Astrocyte (in vitro differentiated cells and primary cell): ENCODE data around the gene TCEA2.

Experiments used
- EZH2 ChIP-seq: IDR thresholded peaks from 2 replicates; pipeline ENCODE4 v1.6.1; 2012; ENCODE audit warnings: mild to moderate bottlenecking, low read length, inconsistent platforms; ENCODE audit not compliant: insufficient read depth
- TF ChIP-seq, protein P1 (sequence below): IDR thresholded peaks from 2 replicates; pipeline ENCODE4 v1.5.1; 2011; ENCODE audit warnings: low read depth, mild to moderate bottlenecking, inconsistent platforms, low read length, moderate library complexity; ENCODE audit not compliant: insufficient read depth

DNA sequence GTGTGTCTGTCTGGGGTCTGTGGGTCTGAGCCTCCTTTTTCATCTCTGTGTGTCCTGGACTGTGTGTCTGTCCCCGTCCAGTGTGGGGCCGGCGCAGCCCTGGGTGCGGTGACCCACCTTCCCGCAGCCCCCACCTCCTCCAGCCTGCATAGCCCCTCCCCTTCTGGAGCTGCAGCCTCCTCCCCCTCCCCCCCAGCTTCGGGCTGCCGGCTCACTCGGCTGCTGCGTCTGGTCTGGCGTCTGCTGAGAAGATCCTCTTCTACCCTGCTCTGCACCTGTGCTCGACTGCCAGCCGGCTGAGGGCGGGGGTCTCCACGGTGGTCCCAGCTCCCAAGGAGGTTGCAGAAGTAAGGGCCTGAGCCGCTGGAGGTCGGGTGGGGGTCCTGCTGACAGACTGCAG is 28.8 kb downstream of the TCEA2 start:
- TF ChIP-seq, protein P1, sequence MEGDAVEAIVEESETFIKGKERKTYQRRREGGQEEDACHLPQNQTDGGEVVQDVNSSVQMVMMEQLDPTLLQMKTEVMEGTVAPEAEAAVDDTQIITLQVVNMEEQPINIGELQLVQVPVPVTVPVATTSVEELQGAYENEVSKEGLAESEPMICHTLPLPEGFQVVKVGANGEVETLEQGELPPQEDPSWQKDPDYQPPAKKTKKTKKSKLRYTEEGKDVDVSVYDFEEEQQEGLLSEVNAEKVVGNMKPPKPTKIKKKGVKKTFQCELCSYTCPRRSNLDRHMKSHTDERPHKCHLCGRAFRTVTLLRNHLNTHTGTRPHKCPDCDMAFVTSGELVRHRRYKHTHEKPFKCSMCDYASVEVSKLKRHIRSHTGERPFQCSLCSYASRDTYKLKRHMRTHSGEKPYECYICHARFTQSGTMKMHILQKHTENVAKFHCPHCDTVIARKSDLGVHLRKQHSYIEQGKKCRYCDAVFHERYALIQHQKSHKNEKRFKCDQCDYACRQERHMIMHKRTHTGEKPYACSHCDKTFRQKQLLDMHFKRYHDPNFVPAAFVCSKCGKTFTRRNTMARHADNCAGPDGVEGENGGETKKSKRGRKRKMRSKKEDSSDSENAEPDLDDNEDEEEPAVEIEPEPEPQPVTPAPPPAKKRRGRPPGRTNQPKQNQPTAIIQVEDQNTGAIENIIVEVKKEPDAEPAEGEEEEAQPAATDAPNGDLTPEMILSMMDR, result no peak
- TF ChIP-seq EZH2, result no peak
